ENCODE measurements around the gene GASK1A. TPM values are rescaled to one million over a fixed set of nuclear protein-coding genes. Genes with fewer than 3 reads are reported as not detected.

Gene GASK1A
- polyA plus RNA-seq, 2 of the 4 experiments (the other 2 are of a cell fraction): not detected

DNA sequence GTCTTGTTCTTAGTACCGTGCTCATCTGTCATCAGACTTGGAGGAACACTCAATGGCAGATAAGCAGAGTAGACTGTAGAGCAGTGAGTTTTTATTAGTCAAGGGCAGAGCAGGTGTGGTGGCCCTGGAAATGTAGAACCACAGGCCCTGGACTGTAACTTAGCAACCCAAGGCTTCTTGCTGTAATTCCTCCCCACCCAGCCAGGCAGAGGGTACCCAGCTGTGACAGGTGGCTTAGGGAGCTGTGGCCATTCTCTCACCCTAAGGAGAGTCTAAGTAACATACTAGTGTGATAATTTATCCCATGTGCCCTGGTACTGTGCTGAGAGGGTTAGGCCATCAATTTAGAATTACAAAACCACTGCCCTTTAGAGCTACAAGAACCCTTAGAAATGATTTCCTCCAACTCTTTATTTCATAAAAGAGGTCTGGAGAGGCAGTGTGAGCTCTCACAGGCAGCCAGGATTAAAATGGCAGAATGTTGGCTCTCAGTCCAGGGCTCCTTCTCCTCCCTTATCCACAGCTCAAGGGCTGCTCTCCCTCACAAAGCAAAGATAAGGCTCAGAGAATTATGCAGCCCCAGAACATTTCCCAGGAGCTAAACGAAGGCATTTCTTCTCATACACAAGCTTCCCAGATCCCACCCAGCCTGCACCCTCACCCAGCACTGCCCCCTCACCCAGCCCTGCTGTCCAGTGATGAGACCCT lies 123.8 kb downstream of the GASK1A start:
- TF ChIP-seq ZFP36 (IDR thresholded peaks at IDR 0.05; ENCODE audit: borderline replicate concordance, partially characterized antibody) (no peak), PHF8 (IDR thresholded peaks at IDR 0.05; ENCODE audit: borderline replicate concordance, low read depth) (no peak), CHD4 (IDR thresholded peaks at IDR 0.05; ENCODE audit: borderline replicate concordance) (no peak), KDM5A (IDR thresholded peaks at IDR 0.05) (no peak), NR3C1 (IDR thresholded peaks at IDR 0.05) (no peak), HOXA7 (CRISPR knock-in tag; IDR thresholded peaks at IDR 0.05) (no peak), MAX (IDR thresholded peaks at IDR 0.05) (no peak), ESRRA (IDR thresholded peaks at IDR 0.05; ENCODE audit: borderline replicate concordance, low read length) (no peak), ATOH8 (CRISPR knock-in tag; IDR thresholded peaks at IDR 0.05; ENCODE audit: low read depth) (no peak), SMC3 (IDR thresholded peaks at IDR 0.05) (no peak)
- DNase-seq (ENCODE audit: low read depth in 1 of 2, low spot score in 1 of 2) (no peak), ATAC-seq (no peak), FAIRE-seq (no peak)
- POLR2A ChIA-PET: no interaction called here
- CTCF ChIA-PET: interaction anchor here (1.5 kb wide), 1 partner anchor 32 kb away, joined by 3 read pairs; no protein-coding TSS in a partner anchor
- Histone ChIP-seq H3K27ac (no peak overlapping the region), H3K4me2 (no peak overlapping the region), H3K9me3 (no peaks in the 10 kb centered on the region), H3K4me3 (no peak overlapping the region), H3K4me1 (no peaks in the 10 kb centered on the region)
- WGBS (ENCODE audit: missing lambda C conversion rate): 55% methylated on average over 2 of the region's 2 CpGs

- POLR2A ChIA-PET: no interaction called here
- no peak overlapping the region for H3K4me3 ChIP-seq
- no peaks in the 10 kb centered on the region for H3K9me3 ChIP-seq
- no peak overlapping the region for H3K27ac ChIP-seq
- DNase-seq (ENCODE audit: low read depth in 1 of 2, low spot score in 1 of 2) (no peak), FAIRE-seq (no peak), ATAC-seq (no peak)
- no peak overlapping the region for H3K4me2 ChIP-seq
- no peak for TF ChIP-seq ZFP36 (IDR thresholded peaks at IDR 0.05; ENCODE audit: borderline replicate concordance, partially characterized antibody)
- TF ChIP-seq SMC3 (IDR thresholded peaks at IDR 0.05): no peak
- WGBS (ENCODE audit: missing lambda C conversion rate): 61% methylated on average over 3 of the region's 3 CpGs
- CTCF ChIA-PET: interaction anchor here (1.5 kb wide), 1 partner anchor 33 kb away, joined by 3 read pairs; no protein-coding TSS in a partner anchor
- no peaks in the 10 kb centered on the region for H3K4me1 ChIP-seq
These were observed 124.9 kb downstream of the GASK1A start for GRCh38 chr3:43104039-43104438.

DNA sequence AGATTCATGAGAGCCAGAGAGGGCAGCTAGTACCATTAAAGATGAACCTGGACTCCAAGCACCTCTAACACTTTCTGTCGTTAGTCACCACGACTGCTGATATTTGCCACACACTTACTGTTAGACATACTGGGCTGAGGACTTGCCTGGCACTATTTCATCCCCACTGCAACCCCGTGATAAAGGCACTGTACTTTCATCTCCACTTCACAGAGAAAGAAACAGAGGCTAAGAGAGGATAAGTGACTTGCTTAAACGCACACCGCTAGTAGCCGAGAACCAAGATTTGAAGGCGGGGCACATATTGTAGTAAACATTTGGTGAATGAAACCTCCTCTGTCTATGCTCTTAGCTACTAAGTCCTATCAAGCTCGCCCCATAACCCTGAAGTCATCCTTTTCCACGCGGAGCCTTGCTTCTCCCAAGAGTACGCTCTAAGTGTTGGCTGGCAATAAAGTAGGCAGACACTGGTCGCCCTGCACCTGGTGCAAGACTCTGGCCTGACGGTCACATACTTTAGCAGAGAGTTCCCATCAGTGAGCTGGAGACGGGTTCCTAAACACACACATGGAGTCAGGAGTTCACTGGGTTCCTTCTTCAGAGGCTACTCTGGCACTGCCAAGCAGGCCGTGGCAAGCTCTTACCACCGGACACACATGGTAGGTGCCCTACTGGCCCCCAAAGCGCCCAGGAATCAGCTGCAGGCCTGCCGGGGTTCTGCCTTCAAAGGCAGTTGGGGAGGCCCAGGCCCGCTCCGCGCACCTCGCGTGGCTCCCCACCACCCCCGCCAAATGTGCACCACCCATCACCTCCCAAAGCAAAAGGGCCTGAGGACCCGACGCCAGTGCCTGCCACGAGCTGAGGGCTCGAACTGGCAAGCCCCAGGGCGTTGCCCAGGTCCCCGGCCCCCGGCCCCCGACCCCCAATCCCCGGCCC lies 125.8 kb downstream of the GASK1A start:
- Histone ChIP-seq H3K27ac (peak overlapping the region; percentile 81 to 91; a peak in 5 of 6 replicates), H3K9me3 (no peaks in the 10 kb centered on the region), H3K4me1 (no peaks in the 10 kb centered on the region), H3K4me2 (peak overlapping the region; percentile 90), H3K4me3 (peak overlapping the region; percentile 89)
- ChIA-PET CTCF (interaction anchor here (1.3 kb wide), 1 partner anchor 143 kb away, joined by 3 read pairs; no protein-coding TSS in a partner anchor), POLR2A (no interaction called here)
- DNase-seq (ENCODE audit: low read depth in 1 of 2, low spot score in 1 of 2): no peak
- no peak for FAIRE-seq
- TF ChIP-seq KDM1A (IDR thresholded peaks at IDR 0.05; ENCODE audit: low read depth): no peak
- TF ChIP-seq HEYL (CRISPR knock-in tag; IDR thresholded peaks at IDR 0.05): no peak
- TF ChIP-seq SMC3 (IDR thresholded peaks at IDR 0.05): no peak
- WGBS (ENCODE audit: missing lambda C conversion rate): 83% methylated on average over 12 of the region's 33 CpGs
- peak; percentile 32 to 48; a peak in 4 of 6 replicates for ATAC-seq

GRCh38 chr3:43105596-43106292 lies 126.6 kb downstream of the GASK1A start, which contains the start of gene POMGNT2:
Gene POMGNT2 (minus strand): TSS chr3:43106079. CDS start chr3:43081431, 24,648 bp downstream.
- WGBS (ENCODE audit: missing lambda C conversion rate): 0% methylated on average over 11 of the region's 71 CpGs
- POLR2A ChIA-PET: no interaction called here
- Histone ChIP-seq H3K4me3 (peak within 1 kb of the TSS; percentile 89), H3K4me2 (peak within 1 kb of the TSS; percentile 90), H3K27ac (peak within 1 kb of the TSS; percentile 81 to 91), H3K4me1 (no peaks in the 10 kb centered on the region), H3K9me3 (no peaks in the 10 kb centered on the region)
- ATAC-seq (peak; percentile 98 to 99), DNase-seq (ENCODE audit: low read depth in 1 of 2, low spot score in 1 of 2) (peak; percentile 73 to 85), FAIRE-seq (no peak)
- CTCF ChIA-PET: interaction anchor here (0.6 to 1.3 kb wide), 3 partner anchors 54 to 457 kb away, joined by 3 read pairs; no protein-coding TSS in a partner anchor
- no peak for TF ChIP-seq RNF2 (IDR thresholded peaks at IDR 0.05; ENCODE audit: borderline replicate concordance, low read depth)
- TF ChIP-seq FOSL2 (IDR thresholded peaks at IDR 0.05): no peak
- no peak for TF ChIP-seq FOSL2 (CRISPR knock-in tag; IDR thresholded peaks at IDR 0.05)
- TF ChIP-seq, protein P1, sequence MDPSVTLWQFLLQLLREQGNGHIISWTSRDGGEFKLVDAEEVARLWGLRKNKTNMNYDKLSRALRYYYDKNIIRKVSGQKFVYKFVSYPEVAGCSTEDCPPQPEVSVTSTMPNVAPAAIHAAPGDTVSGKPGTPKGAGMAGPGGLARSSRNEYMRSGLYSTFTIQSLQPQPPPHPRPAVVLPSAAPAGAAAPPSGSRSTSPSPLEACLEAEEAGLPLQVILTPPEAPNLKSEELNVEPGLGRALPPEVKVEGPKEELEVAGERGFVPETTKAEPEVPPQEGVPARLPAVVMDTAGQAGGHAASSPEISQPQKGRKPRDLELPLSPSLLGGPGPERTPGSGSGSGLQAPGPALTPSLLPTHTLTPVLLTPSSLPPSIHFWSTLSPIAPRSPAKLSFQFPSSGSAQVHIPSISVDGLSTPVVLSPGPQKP (IDR thresholded peaks at IDR 0.05; ENCODE audit: low read depth, low read length): no peak
- 0 out of 5 replicates have a peak, but pooled peaks of 1 of the 2 experiments have one; percentile 31 for TF ChIP-seq JUN (IDR thresholded peaks at IDR 0.05)
- no peak for TF ChIP-seq CBX8 (IDR thresholded peaks at IDR 0.05)
- TF ChIP-seq PHF8 (IDR thresholded peaks at IDR 0.05; ENCODE audit: borderline replicate concordance, low read depth): peak; percentile 56; the same call in 1 of the 2 replicates
- peak; percentile 51; the same call in 1 of the 2 replicates for TF ChIP-seq POLR2A (IDR thresholded peaks at IDR 0.05; ENCODE audit: low read length)
- TF ChIP-seq, protein P2, sequence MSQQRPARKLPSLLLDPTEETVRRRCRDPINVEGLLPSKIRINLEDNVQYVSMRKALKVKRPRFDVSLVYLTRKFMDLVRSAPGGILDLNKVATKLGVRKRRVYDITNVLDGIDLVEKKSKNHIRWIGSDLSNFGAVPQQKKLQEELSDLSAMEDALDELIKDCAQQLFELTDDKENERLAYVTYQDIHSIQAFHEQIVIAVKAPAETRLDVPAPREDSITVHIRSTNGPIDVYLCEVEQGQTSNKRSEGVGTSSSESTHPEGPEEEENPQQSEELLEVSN (IDR thresholded peaks at IDR 0.05; ENCODE audit: borderline replicate concordance, low read depth): 0 out of 2 replicates have a peak, but pooled peaks have one; percentile 36

Measured in A549 (cell line).